Lower leg skin (tissue), 3 donors: Measurements from ENCODE around the gene ZNF398.

ENCODE experiments used
- POLR2A ChIP-seq, 2 donors: fragments of 450-650 bp; IDR thresholded peaks; one replicate each; pipeline ENCODE4 v1.6.1; 2016 to 2017; ENCODE audit warnings: antibody characterized with exemption in 2 of 2, mild to moderate bottlenecking in 1 of 2, moderate library complexity in 1 of 2
- TF ChIP-seq, protein P1 (sequence below), 3 donors: fragments of 450-650 bp; IDR thresholded peaks; one replicate each; pipeline ENCODE4 v1.5.1; 2016; ENCODE audit warnings: antibody characterized with exemption in 3 of 3, mild to moderate bottlenecking in 3 of 3, moderate library complexity in 2 of 3

GRCh38 chr7:149156898-149157297, 9.6 kb downstream of the ZNF398 start:
- TF ChIP-seq, protein P1, sequence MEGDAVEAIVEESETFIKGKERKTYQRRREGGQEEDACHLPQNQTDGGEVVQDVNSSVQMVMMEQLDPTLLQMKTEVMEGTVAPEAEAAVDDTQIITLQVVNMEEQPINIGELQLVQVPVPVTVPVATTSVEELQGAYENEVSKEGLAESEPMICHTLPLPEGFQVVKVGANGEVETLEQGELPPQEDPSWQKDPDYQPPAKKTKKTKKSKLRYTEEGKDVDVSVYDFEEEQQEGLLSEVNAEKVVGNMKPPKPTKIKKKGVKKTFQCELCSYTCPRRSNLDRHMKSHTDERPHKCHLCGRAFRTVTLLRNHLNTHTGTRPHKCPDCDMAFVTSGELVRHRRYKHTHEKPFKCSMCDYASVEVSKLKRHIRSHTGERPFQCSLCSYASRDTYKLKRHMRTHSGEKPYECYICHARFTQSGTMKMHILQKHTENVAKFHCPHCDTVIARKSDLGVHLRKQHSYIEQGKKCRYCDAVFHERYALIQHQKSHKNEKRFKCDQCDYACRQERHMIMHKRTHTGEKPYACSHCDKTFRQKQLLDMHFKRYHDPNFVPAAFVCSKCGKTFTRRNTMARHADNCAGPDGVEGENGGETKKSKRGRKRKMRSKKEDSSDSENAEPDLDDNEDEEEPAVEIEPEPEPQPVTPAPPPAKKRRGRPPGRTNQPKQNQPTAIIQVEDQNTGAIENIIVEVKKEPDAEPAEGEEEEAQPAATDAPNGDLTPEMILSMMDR (IDR thresholded peaks at IDR 0.05), result no peak
- no peak for TF ChIP-seq POLR2A (IDR thresholded peaks at IDR 0.05)
